H1 (cell line): ENCODE results near the gene LYVE1. TPM values are rescaled to one million over a fixed set of nuclear protein-coding genes. Genes with fewer than 3 reads are reported as not detected.

ENCODE experiments used
- CTCF ChIA-PET: fragments of 300-600 bp; sonication (Branson Sonifier 250); formaldehyde crosslinking; loops from one replicate; lab custom pipeline; 2021; ENCODE audit not compliant: partially characterized antibody; lab: Charles Lee
- POLR2A ChIA-PET: fragments of 300-600 bp; sonication (Branson Sonifier 250); formaldehyde crosslinking; loops from one replicate; lab custom pipeline; 2021; ENCODE audit warnings: inconsistent platforms; ENCODE audit not compliant: partially characterized antibody; lab: Charles Lee
- DNase-seq, 2 experiments: peaks; one replicate each; pipeline versions ENCODE4 v3.0.0 to v3.0.0-alpha.2; 2010 to 2022; ENCODE audit warnings: low spot score in 2 of 2, low read depth in 1 of 2, mixed read lengths in 1 of 2
- FAIRE-seq: peaks from 2 replicates; lab custom pipeline; 2011; peaks lifted over from hg19 to GRCh38; lab: Jason Lieb, UNC
- H2AFZ ChIP-seq: 2 replicates; pipeline ENCODE4 v1.8.1; 2012; ENCODE audit warnings: low read length, inconsistent platforms
- H2AK5ac ChIP-seq: 2 replicates; pipeline ENCODE4 v1.6.1; 2013; ENCODE audit warnings: low read depth, low read length
- H2BK120ac ChIP-seq: replicated peaks from 2 replicates; pipeline ENCODE3; 2013; ENCODE audit warnings: low read depth, low read length, inconsistent platforms
- H2BK12ac ChIP-seq: 2 replicates; pipeline ENCODE4 v1.6.1; 2013; ENCODE audit warnings: low read depth, low read length
- H2BK15ac ChIP-seq: 2 replicates; pipeline ENCODE4 v1.6.1; 2013; ENCODE audit warnings: low read length
- H2BK20ac ChIP-seq: 2 replicates; pipeline ENCODE4 v1.6.1; 2013; ENCODE audit warnings: low read length
- H2BK5ac ChIP-seq: 2 replicates; pipeline ENCODE4 v1.6.1; 2013; ENCODE audit warnings: low read depth, low read length
- H3K14ac ChIP-seq: 2 replicates; pipeline ENCODE4 v1.6.1; 2013; ENCODE audit warnings: inconsistent platforms; ENCODE audit not compliant: insufficient read length
- H3K18ac ChIP-seq: 2 replicates; pipeline ENCODE4 v1.6.1; 2013; ENCODE audit warnings: low read length; ENCODE audit errors: extremely low read depth
- H3K23ac ChIP-seq: 2 replicates; pipeline ENCODE4 v1.6.1; 2013; ENCODE audit warnings: inconsistent platforms; ENCODE audit not compliant: insufficient read length
- H3K23me2 ChIP-seq: 2 replicates; pipeline ENCODE4 v1.6.1; 2013; ENCODE audit warnings: low read depth, low read length
- H3K27ac ChIP-seq: 2 replicates; pipeline ENCODE4 v1.6.1; 2011; ENCODE audit warnings: low read depth, low read length, inconsistent platforms
- H3K27me3 ChIP-seq, 4 experiments: replicated peaks in 1 of 4; 1 replicate in 1 of 4; 2 replicates in 3 of 4; pipeline versions ENCODE4 v1.6.1 to v1.8.1; 2011 to 2013; ENCODE audit warnings: low read length in 3 of 4, mild to moderate bottlenecking in 3 of 4, inconsistent platforms in 2 of 4, mixed read lengths in 2 of 4, moderate library complexity in 1 of 4; ENCODE audit not compliant: control insufficient read depth in 3 of 4, insufficient read depth in 3 of 4; ENCODE audit errors: extremely low read depth in 1 of 4
- H3K36me3 ChIP-seq, 4 experiments: 2 replicates each; pipeline versions ENCODE4 v1.6.1 to v1.8.1; 2011 to 2013; ENCODE audit warnings: mild to moderate bottlenecking in 4 of 4, low read length in 3 of 4, moderate library complexity in 2 of 4, control low read depth in 1 of 4, inconsistent platforms in 1 of 4; ENCODE audit not compliant: insufficient read depth in 4 of 4, control insufficient read depth in 2 of 4
- H3K4ac ChIP-seq: replicated peaks from 2 replicates; pipeline ENCODE3; 2013; ENCODE audit warnings: low read length, low read depth, mixed read lengths, inconsistent platforms; ENCODE audit not compliant: insufficient read length
- H3K4me1 ChIP-seq, 4 experiments: replicated peaks in 1 of 4; 1 replicate in 1 of 4; 2 replicates in 3 of 4; pipeline versions ENCODE4 v1.6.1 to v1.8.1; 2011 to 2013; ENCODE audit warnings: low read length in 3 of 4, inconsistent platforms in 2 of 4, mixed read lengths in 1 of 4; ENCODE audit not compliant: insufficient read depth in 4 of 4, control insufficient read depth in 3 of 4
- H3K4me2 ChIP-seq, 2 experiments: 2 replicates each; pipeline versions ENCODE4 v1.6.1 to v1.8.1; 2011 to 2013; ENCODE audit warnings: low read depth in 2 of 2, low read length in 2 of 2, control low read depth in 1 of 2, inconsistent platforms in 1 of 2, mild to moderate bottlenecking in 1 of 2; ENCODE audit not compliant: insufficient read depth in 1 of 2
- H3K4me3 ChIP-seq, 4 experiments: fragments of 200-600, 300-600 bp in 1 of 4; sonication (generic), shearing (Covaris generic), sonication (Bioruptor Twin) in 1 of 4; 2 replicates each; pipeline versions ENCODE4 v1.5.1 to v1.8.1; 2011 to 2016; ENCODE audit warnings: low read length in 4 of 4, low read depth in 3 of 4, control low read depth in 2 of 4, inconsistent platforms in 2 of 4, mild to moderate bottlenecking in 2 of 4, mixed read lengths in 1 of 4, moderate library complexity in 1 of 4; ENCODE audit not compliant: insufficient read depth in 2 of 4; ENCODE audit errors: extremely low read depth in 1 of 4
- H3K56ac ChIP-seq: replicated peaks from 2 replicates; pipeline ENCODE3; 2013; ENCODE audit warnings: low read depth, mild to moderate bottlenecking, mixed read lengths, low read length, inconsistent platforms; ENCODE audit not compliant: insufficient read length
- H3K79me1 ChIP-seq: 2 replicates; pipeline ENCODE4 v1.6.1; 2013; ENCODE audit warnings: low read depth, low read length, control low read depth
- H3K79me2 ChIP-seq, 2 experiments: 2 replicates each; pipeline versions ENCODE4 v1.6.1 to v1.8.1; 2012 to 2013; ENCODE audit warnings: low read length in 2 of 2, mild to moderate bottlenecking in 2 of 2, inconsistent platforms in 1 of 2; ENCODE audit not compliant: insufficient read depth in 2 of 2, control insufficient read depth in 1 of 2
- H3K9ac ChIP-seq, 4 experiments: replicated peaks in 1 of 4; 1 replicate in 1 of 4; 2 replicates in 3 of 4; pipeline versions ENCODE4 v1.6.1 to v1.8.1; 2011 to 2013; ENCODE audit warnings: low read depth in 3 of 4, low read length in 3 of 4, control low read depth in 2 of 4, mild to moderate bottlenecking in 2 of 4, moderate library complexity in 2 of 4, inconsistent platforms in 1 of 4; ENCODE audit errors: extremely low read depth in 1 of 4
- H3K9me3 ChIP-seq, 2 experiments: 2 replicates each; pipeline versions ENCODE4 v1.6.1 to v1.8.1; 2012 to 2013; ENCODE audit warnings: mild to moderate bottlenecking in 2 of 2, moderate library complexity in 2 of 2, control low read depth in 1 of 2, inconsistent platforms in 1 of 2, low read depth in 1 of 2, low read length in 1 of 2, mixed read lengths in 1 of 2; ENCODE audit not compliant: insufficient read depth in 2 of 2
- H4K20me1 ChIP-seq, 2 experiments: replicated peaks in 1 of 2; 2 replicates each; pipeline versions ENCODE3 to v1.8.1; 2011 to 2013; ENCODE audit warnings: inconsistent platforms in 2 of 2, low read length in 2 of 2, mild to moderate bottlenecking in 1 of 2; ENCODE audit not compliant: insufficient read depth in 2 of 2, control insufficient read depth in 1 of 2
- H4K5ac ChIP-seq: 2 replicates; pipeline ENCODE4 v1.6.1; 2013; ENCODE audit warnings: low read length, low read depth, mixed read lengths, inconsistent platforms; ENCODE audit not compliant: insufficient read length
- H4K8ac ChIP-seq: 2 replicates; pipeline ENCODE4 v1.8.0; 2013; ENCODE audit warnings: mild to moderate bottlenecking, moderate library complexity, low read length, inconsistent platforms; ENCODE audit not compliant: insufficient read depth; ENCODE audit errors: extremely low read depth
- H4K91ac ChIP-seq: replicated peaks from 2 replicates; pipeline ENCODE3; 2013; ENCODE audit warnings: low read length, mixed read lengths, inconsistent platforms; ENCODE audit not compliant: insufficient read length
- CHD1 ChIP-seq: IDR thresholded peaks from 2 replicates; pipeline ENCODE4 v1.6.1; 2012; ENCODE audit warnings: low read depth, low read length, improper control_type of control experiment
- GTF2F1 ChIP-seq: IDR thresholded peaks from 2 replicates; pipeline ENCODE4 v1.6.1; 2012; ENCODE audit warnings: low read depth, low read length, improper control_type of control experiment, borderline replicate concordance
- MAFK ChIP-seq: IDR thresholded peaks from 2 replicates; pipeline ENCODE4 v1.6.1; 2012; ENCODE audit warnings: low read depth, mild to moderate bottlenecking, improper control_type of control experiment, low read length
- MAX ChIP-seq: IDR thresholded peaks from 2 replicates; pipeline ENCODE4 v1.6.1; 2012; ENCODE audit warnings: inconsistent platforms
- RBBP5 ChIP-seq: IDR thresholded peaks from 2 replicates; pipeline ENCODE4 v1.7.1; 2012; ENCODE audit warnings: low read depth, mild to moderate bottlenecking, inconsistent platforms, low read length, moderate library complexity, borderline replicate concordance
- SIRT6 ChIP-seq: IDR thresholded peaks from one replicate; pipeline ENCODE4 v1.7.1; 2012; ENCODE audit warnings: low read length, inconsistent platforms
- SP1 ChIP-seq: IDR thresholded peaks from 2 replicates; pipeline ENCODE4 v1.6.1; 2011; ENCODE audit warnings: low read depth, low read length
- YY1 ChIP-seq: IDR thresholded peaks from 2 replicates; pipeline ENCODE4 v1.6.1; 2011; ENCODE audit warnings: low read depth, mild to moderate bottlenecking, low read length
- WGBS, 2 experiments: shearing (Covaris generic) in 1 of 2; methylation state at CpG; one replicate each; pipeline versions ENCODE4 v1.1.6 to v1.1.7; 2013 to 2015; ENCODE audit warnings: low lambda C conversion rate in 2 of 2, mixed read lengths in 2 of 2, inconsistent platforms in 1 of 2, low coverage in 1 of 2, missing lambda C conversion rate in 1 of 2; ENCODE audit not compliant: insufficient replicate concordance in 2 of 2, insufficient coverage in 1 of 2, insufficient read length in 1 of 2; ENCODE audit errors: extremely low coverage in 1 of 2, missing lambda C conversion rate in 1 of 2; 5-methylcytosine and 5-hydroxymethylcytosine counted together
- polyA plus RNA-seq, 7 experiments: library from polyadenylated mRNA; depleted of rRNA in 3 of 7; stranded (reverse) in 5 of 7; unstranded in 2 of 7; fragments of >200 nt in 5 of 7; fragments of 200-250 nt in 2 of 7; gene quantifications; 1 replicate in 5 of 7; 2 replicates in 1 of 7; 4 replicates in 1 of 7; pipeline versions ENCODE4 v1.2.1 to v1.2.3, GENCODE V29; 2011 to 2013; ENCODE audit warnings: missing spikeins in 2 of 7, mixed read lengths in 2 of 7
- total RNA-seq: library from RNA; stranded (reverse); fragmentation: NEBNext Ultra II Directional; extraction: Animal tissue kit (Norgen Biotek cat#: 25700); gene quantifications from 2 replicates; pipeline ENCODE4 v1.2.1, GENCODE V29; 2021

LYVE1 gene
- total and polyA plus RNA-seq, 2 of the 8 experiments (the other 6 are each of a cell fraction or from before 2014, with no cell fraction given): 0.09 TPM; not detected in 1

- POLR2A ChIA-PET: no interaction called here
- H3K4me3 ChIP-seq: no peak overlapping the region
- no peak overlapping the region for H2BK20ac ChIP-seq
- H2BK12ac ChIP-seq: no peak overlapping the region
- TF ChIP-seq SIRT6 (no peak), MAFK (no peak), GTF2F1 (no peak), YY1 (no peak), RBBP5 (no peak), SP1 (no peak), MAX (no peak), CHD1 (no peak)
- H3K27me3 ChIP-seq: no peaks in the 10 kb centered on the region
- no peak overlapping the region for H2BK120ac ChIP-seq
- peaks cover 0 to 4% (median 1%) of the 10 kb centered on the region in 4 experiments; a peak in 2 of 8 replicates for H3K36me3 ChIP-seq
- FAIRE-seq (no peak), DNase-seq (no peak)
- no peak overlapping the region for H3K4ac ChIP-seq
- no peak overlapping the region for H4K8ac ChIP-seq
- no peak overlapping the region for H3K56ac ChIP-seq
- H3K14ac ChIP-seq: no peak overlapping the region
- H3K4me1 ChIP-seq: no peaks in the 10 kb centered on the region
- H3K9ac ChIP-seq: no peak overlapping the region
- H4K91ac ChIP-seq: no peak overlapping the region
- H4K20me1 ChIP-seq: no peaks in the 10 kb centered on the region
- 92% methylated on average over 2 of the region's 2 CpGs; no CpG with 5 or more reads in 1 of the 2 experiments for WGBS, 2 experiments
- no peak overlapping the region for H4K5ac ChIP-seq
- H2AK5ac ChIP-seq: no peak overlapping the region
- no peaks in the 10 kb centered on the region for H3K9me3 ChIP-seq
- H3K79me2 ChIP-seq: no peaks in the 10 kb centered on the region
- no peak overlapping the region for H3K27ac ChIP-seq
- no peak overlapping the region for H3K4me2 ChIP-seq
- no peaks in the 10 kb centered on the region for H3K79me1 ChIP-seq
- no peak overlapping the region for H3K18ac ChIP-seq
- no peaks in the 10 kb centered on the region for H3K23me2 ChIP-seq
- CTCF ChIA-PET: no interaction called here
- H2BK15ac ChIP-seq: no peak overlapping the region
- H2BK5ac ChIP-seq: no peak overlapping the region
- no peak overlapping the region for H3K23ac ChIP-seq
- no peak overlapping the region for H2AFZ ChIP-seq
Observed at GRCh38 chr11:10518891-10519290, 49.6 kb downstream of the LYVE1 start.
